ENCODE measurements around the gene MUC5AC.
"Not testable (repeated sequence)": the region's sequence is repeated elsewhere in the genome, so short reads cannot be mapped to it uniquely, and the experiment has no call there.

The MUC5AC gene

DNA sequence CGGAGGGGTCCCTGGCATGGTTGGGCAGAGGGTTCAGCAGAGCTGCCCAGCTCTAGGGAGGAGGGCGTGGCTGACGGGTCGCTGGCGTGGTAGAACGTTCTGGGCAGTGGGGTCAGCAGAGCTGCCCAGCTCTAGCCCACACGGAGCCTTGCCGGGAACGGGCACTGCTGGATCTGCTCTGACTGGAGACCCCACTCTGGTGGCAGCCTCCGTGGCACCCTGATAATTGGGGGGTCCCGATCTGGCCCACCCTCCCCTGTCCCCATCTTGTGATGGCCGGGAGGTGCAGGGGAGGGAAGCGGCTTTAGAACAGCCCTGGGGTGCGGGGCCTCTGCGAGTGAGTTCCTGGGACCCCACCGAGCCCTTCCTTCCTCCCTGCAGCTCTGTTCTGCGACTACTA, 21.9 kb downstream of the MUC5AC start:
- no peak for DNase-seq

DNA sequence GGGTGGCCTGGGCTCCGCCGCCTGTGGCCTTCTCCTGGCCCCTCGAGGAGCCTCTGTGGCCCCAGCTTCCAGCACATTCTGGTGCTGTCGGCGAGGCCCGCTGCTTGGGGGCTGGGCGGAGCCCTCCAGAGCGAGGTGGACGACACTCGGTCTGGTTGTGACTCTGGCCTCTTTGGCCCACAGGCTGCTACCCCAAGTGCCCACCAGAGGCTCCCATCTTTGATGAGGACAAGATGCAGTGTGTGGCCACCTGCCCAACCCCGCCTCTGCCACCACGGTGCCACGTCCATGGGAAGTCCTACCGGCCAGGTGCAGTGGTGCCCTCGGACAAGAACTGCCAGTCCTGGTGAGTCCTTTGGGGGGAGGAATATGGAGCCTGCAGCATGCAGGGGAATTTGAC, 22.4 kb downstream of the MUC5AC start:
- DNase-seq, result no peak

DNA sequence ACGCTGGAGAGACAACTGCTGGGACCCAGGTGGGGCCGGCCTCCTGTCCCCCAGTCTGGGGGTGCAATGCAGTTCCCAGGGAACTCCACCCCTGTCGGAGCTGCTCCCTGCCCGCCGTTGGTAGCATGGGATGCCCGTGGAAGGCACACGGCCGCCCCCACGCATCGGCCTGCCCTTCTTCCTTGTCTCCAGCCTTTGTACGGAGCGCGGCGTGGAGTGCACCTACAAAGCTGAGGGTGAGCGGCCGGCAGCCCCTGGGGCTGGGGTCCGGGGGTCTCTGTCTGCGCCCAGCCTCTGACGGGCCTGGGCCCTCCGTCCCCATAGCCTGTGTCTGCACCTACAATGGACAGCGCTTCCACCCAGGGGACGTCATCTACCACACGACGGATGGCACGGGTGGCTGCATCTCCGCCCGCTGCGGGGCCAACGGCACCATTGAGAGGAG, 23.2 kb downstream of the MUC5AC start:
- no peak for DNase-seq

DNA sequence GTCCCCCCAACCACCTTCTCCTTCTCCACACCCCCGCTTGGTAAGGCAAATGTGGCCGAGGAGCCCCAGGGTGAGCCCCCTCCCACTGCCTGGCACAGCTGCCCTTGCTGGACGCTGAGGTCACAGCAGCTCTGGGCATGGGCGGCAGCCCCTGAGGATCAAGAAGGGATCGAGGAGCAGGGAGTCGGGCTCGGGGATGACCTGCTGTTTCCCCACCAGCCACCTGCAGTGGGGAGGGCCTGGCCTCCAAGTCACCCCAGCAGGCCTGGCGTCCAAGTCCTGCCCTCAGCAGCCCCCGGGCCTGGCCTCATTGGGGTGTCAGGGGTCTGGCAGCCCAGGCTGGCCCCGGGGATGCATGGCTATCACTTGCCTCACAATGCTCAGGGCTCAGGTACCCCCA, 23.7 kb downstream of the MUC5AC start:
- DNase-seq, result no peak

DNA sequence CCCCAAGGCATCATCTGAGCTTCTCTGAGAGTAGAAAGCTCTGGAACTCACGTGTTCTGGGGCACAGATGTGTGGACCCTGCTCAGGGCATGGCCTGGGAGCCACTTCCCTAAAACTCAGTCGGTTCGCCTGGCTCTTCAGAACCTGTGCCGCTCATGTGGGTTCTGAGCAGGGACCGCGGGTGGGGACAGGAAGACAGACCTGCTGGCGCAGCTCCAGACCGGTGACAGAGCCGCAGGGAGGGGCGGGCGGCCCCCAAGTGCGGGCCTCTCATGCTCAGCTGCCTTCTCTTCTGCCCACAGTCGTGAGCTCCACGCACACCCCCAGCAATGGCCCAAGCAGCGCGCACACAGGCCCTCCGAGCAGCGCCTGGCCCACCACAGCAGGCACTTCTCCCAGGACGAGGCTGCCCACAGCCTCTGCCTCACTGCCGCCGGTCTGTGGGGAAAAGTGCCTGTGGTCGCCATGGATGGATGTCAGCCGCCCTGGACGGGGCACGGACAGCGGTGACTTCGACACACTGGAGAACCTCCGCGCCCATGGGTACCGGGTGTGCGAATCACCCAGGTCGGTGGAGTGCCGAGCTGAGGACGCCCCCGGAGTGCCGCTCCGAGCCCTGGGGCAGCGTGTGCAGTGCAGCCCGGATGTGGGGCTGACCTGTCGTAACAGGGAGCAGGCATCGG, 24.2 kb downstream of the MUC5AC start:
- DNase-seq, result no peak

DNA sequence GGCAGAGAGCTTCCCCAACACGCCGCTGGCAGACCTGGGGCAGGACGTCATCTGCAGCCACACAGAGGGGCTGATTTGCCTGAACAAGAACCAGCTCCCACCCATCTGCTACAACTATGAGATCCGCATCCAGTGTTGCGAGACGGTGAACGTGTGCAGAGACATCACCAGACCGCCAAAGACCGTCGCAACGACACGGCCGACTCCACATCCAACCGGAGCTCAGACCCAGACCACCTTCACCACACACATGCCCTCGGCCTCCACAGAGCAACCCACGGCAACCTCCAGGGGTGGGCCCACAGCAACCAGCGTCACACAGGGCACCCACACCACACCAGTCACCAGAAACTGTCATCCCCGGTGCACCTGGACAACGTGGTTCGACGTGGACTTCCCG, 26.4 kb downstream of the MUC5AC start:
- DNase-seq, result not testable (repeated sequence)

DNA sequence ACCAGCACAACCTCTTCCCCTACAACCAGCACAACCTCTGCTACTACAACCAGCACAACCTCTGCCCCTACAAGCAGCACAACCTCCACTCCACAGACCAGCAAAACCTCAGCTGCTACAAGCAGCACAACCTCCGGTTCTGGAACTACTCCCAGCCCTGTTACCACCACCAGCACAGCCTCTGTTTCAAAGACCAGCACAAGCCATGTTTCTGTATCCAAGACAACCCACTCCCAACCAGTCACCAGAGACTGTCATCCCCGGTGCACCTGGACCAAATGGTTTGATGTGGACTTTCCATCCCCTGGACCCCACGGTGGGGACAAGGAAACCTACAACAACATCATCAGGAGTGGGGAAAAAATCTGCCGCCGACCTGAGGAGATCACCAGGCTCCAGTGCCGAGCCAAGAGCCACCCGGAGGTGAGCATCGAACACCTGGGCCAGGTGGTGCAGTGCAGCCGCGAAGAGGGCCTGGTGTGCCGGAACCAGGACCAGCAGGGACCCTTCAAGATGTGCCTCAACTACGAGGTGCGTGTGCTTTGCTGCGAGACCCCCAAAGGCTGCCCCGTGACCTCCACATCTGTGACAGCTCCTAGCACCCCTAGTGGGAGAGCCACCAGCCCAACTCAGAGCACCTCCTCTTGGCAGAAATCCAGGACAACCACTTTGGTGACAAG, 30.8 kb downstream of the MUC5AC start:
- DNase-seq, result not testable (repeated sequence)

DNA sequence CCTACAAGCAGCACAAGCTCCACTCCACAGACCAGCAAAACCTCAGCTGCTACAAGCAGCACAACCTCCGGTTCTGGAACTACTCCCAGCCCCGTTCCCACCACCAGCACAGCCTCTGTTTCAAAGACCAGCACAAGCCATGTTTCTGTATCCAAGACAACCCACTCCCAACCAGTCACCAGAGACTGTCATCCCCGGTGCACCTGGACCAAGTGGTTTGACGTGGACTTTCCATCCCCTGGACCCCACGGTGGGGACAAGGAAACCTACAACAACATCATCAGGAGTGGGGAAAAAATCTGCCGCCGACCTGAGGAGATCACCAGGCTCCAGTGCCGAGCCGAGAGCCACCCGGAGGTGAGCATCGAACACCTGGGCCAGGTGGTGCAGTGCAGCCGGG, 32.1 kb downstream of the MUC5AC start:
- not testable (repeated sequence) for DNase-seq

DNA sequence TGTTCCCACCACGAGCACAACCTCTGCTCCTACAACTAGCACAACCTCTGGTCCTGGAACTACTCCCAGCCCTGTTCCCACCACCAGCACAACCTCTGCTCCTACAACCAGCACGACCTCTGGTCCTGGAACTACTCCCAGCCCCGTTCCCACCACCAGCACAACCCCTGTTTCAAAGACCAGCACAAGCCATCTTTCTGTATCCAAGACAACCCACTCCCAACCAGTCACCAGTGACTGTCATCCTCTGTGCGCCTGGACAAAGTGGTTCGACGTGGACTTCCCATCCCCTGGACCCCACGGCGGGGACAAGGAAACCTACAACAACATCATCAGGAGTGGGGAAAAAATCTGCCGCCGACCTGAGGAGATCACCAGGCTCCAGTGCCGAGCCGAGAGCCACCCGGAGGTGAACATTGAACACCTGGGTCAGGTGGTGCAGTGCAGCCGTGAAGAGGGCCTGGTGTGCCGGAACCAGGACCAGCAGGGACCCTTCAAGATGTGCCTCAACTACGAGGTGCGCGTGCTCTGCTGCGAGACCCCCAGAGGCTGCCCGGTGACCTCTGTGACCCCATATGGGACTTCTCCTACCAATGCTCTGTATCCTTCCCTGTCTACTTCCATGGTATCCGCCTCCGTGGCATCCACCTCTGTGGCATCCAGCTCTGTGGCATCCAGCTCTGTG, 34.2 kb downstream of the MUC5AC start:
- not testable (repeated sequence) for DNase-seq

DNA sequence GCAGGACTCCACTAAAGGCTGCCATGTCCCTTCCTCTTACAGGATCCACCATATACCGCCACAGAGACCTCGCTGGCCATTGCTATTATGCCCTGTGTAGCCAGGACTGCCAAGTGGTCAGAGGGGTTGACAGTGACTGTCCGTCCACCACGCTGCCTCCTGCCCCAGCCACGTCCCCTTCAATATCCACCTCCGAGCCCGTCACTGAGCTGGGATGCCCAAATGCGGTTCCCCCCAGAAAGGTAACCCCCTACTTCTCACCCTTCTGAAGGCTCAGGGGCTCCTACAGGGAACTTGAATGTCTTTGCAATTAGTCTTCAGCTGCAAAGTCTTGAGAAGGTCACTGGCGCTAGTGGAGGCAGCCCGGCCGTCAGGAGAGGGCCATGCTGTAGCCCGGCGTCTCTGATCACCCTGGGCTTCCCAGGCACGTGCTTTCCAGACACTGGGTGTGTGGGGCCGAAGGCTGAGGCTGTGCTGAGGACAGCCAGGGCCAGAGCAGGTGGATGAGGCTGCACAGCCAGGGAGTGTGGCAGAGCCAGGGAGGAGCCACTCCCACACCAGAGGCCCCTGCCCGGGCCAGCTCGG, 35.1 kb downstream of the MUC5AC start:
- DNase-seq, result no peak

DNA sequence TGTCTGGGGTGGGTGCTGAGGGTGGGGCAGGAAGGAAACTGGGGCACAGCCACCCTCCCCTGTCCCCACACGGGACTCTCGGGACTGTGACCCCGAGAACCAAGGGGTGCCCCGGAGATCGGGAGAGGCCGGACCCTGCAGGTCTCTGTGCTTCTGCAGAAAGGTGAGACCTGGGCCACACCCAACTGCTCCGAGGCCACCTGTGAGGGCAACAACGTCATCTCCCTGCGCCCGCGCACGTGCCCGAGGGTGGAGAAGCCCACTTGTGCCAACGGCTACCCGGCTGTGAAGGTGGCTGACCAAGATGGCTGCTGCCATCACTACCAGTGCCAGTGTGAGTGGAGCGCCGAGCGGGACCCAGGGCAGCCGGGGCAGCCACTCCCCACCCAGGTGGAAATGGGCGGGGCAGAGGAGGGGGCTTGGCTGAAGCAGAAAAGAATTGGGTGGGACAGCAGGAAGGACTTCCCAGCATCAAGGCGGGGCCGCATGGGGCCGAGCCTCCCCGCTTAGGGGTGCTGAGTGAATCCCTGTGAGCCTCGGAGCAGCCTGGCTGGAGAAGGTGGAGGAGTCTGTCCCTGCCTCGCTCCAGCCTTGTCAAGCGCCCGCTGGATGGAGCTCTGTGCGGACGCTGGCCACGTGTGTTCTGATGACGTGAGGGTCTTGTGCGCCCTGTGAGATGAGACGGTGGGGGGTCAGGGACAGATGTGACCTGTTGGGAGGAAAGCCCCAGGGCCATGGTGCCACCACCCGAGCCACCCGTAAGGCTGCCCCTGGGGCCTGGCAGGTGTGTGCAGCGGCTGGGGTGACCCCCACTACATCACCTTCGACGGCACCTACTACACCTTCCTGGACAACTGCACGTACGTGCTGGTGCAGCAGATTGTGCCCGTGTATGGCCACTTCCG, 35.8 kb downstream of the MUC5AC start:
- DNase-seq, result no peak

DNA sequence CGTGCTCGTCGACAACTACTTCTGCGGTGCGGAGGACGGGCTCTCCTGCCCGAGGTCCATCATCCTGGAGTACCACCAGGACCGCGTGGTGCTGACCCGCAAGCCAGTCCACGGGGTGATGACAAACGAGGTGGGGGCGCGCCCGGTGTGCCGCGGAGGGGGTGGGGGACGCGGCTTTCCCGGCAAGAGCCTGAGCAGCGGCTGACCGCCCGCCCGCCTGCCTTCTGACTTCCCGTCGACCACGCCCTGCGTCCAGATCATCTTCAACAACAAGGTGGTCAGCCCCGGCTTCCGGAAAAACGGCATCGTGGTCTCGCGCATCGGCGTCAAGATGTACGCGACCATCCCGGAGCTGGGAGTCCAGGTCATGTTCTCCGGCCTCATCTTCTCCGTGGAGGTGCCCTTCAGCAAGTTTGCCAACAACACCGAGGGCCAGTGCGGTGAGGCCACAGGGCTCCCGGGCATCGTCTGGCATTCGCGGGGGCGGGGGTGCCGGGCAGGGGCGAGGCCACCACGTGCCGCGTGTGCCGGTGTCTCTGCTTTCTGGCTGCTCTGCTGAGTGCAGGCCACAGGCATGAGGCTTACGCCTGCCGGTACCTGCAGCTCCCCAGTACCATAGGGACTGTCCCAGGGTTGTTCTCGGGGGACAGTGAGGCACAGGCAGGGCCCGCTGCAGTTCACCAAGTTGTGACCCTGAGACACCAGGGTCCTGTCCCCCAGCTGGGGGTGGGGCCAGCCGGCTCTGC, 36.7 kb downstream of the MUC5AC start:
- no peak for DNase-seq

DNA sequence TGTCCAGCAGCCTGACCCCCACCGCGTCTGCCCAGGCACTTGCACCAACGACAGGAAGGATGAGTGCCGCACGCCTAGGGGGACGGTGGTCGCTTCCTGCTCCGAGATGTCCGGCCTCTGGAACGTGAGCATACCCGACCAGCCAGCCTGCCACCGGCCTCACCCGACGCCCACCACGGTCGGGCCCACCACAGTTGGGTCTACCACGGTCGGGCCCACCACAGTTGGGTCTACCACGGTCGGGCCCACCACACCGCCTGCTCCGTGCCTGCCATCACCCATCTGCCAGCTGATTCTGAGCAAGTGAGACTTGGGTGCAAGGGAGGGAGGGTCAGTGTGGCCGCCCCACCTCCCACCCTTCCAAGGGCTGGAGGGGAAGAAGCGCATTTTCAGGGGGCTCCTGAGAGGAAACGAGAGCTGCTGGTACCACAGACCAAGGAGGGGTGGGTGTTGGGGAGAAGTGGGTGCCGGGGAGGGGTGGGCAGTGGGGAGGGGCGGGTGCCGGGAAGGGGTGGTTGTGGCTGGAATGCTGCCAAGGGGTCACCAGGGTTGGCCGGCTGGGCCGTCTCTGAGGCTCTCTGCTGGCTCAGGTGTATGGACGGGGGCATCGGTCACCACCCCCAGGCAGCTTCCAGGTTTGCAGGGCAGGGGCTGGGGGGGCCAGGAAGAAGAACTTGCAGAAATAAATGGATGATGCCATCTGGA, 37.4 kb downstream of the MUC5AC start:
- DNase-seq, result no peak

DNA sequence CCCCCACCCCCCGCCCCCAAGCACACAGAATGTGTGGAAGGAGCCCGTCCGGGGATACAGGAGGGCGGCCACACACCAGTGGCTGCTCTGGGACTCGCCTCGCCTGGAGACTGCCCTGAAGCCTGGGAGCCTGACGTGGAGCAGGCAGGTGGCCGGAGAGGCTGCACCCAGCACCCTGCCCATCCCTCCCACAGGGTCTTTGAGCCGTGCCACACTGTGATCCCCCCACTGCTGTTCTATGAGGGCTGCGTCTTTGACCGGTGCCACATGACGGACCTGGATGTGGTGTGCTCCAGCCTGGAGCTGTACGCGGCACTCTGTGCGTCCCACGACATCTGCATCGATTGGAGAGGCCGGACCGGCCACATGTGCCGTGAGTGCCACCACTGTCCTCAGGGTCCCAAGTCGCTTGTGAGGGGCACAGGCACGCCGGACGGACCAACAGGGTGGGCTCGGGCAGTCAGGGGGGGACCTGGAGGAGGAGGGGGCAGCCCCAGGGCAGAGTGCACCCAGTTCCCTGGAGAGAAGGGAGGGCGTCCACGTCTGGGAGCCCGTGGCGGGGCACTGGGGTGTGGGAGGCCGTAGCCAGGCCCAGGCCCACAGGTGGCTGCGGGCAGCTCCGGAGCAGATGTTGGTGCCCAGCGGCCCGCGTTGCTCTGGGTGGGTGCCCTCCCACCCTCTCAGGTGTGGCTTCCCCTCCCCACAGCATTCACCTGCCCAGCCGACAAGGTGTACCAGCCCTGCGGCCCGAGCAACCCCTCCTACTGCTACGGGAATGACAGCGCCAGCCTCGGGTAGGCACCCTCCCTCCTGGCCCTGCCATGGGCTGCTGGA, 38.1 kb downstream of the MUC5AC start:
- no peak for DNase-seq

DNA sequence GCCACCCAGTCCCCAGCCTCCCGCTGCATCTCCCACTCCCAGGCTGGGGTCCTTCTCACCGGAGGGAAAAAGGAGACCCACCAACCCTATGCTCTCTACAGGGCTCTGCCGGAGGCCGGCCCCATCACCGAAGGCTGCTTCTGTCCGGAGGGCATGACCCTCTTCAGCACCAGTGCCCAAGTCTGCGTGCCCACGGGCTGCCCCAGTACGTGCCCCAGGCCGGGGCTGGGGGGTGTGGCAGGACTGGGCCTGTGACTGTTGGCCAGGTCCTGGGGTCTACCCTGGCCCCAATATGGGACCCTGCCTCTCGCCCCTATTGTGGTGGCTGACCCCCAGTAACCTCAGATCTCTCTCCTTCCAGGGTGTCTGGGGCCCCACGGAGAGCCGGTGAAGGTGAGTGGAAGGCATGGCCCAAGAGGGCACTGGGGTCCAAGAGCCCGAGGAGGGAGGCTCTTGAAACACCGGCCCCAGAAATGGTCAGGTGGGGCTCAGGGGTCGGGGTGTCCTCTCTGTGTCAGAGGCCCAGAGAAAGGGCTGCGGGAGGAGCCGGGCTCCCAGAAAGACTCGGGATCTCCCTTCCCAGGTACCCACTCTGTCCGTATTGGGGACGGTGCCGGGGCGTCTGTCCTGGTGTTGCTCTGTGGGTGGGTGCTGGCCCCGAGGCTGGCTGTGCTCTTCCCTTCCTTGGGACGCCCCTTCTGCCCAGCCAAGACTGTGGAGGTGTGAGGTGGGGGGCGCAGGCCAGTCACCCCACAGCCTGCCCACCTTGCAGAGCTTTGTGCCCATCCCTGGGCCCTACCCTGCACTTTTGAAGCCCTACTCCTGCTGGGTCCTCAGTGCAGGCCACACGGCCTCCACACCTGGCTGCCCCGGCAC, 39.0 kb downstream of the MUC5AC start:
- no peak for DNase-seq

DNA sequence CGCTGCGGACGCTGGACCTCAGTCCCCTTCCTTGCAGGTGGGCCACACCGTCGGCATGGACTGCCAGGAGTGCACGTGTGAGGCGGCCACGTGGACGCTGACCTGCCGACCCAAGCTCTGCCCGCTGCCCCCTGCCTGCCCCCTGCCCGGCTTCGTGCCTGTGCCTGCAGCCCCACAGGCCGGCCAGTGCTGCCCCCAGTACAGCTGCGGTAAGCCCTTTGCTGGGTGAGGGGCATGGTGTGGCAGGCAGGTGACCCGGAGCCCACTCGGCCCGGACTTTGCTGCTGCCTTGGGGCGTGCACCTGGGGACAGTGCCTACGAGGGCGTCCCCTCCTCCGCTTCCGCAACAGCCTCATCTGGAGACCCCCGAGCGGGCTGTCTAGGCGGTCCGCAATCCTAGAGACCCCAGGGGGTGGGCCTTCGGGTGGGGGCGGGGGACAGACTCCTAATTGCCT, 39.7 kb downstream of the MUC5AC start:
- DNase-seq, result no peak

DNA sequence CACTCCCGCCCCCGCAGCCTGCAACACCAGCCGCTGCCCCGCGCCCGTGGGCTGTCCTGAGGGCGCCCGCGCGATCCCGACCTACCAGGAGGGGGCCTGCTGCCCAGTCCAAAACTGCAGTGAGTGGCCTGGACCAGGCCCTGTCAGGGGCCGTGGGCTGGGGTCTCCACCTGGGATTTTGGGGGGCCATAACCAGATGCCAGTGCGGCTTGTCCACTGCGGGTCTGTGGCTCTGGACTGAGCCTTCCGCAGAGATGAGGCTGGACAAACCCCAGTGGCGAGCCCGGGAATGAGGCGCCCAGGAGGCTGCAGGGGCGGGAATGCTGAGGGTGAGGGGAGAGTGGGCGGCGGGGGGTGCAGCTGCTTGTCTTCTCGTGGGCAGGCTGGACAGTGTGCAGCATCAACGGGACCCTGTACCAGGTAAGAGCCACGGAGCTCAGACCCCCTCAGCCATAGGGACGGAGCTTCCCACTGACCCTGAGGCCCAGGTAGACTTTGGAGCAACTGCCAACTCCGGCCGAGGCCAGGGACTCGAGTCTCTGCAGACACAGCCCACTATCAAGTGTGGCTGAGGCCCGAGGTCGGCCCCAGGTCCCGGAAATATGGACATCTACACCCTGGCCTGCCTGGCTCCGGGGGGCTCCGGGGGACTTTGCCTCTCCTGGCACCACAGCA, 40.3 kb downstream of the MUC5AC start:
- no peak for DNase-seq

DNA sequence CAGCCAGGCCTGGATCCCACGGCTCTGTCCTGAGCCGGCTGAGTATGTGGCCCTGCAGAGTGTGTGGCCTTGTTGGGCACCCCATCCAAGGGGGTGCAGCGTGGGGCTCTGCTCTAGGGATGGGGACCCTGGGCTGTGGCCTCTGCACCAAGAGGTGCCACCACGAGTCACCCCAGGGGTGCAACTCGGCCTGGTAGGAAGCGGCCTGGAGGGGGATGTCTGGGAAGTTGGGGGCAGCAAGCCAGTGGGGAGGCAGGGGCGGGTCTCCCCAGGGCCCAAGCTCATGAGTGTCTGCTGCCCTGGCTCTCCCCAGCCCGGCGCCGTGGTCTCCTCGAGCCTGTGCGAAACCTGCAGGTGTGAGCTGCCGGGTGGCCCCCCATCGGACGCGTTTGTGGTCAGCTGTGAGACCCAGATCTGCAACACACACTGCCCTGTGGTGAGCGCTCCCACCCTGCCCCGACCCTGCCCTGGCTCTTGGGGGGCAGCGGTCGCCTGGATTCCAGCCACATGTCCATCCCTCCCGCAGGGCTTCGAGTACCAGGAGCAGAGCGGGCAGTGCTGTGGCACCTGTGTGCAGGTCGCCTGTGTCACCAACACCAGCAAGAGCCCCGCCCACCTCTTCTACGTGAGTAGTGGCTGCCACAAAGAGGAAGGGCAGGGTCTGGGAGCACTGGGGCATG, 40.9 kb downstream of the MUC5AC start:
- DNase-seq, result no peak

Data from hippocampal formation (tissue), 2 donors.